ENCODE data around the gene PUS1.

PUS1 gene

GRCh38 chr12:131903270-131904255 lies 25.5 kb upstream of the PUS1 start:
- H3K27ac ChIP-seq (ENCODE audit: low read length, poor library complexity, severe bottlenecking) = no peak overlapping the region
- H4K8ac ChIP-seq (ENCODE audit: low read length) = no peak overlapping the region
- H3K14ac ChIP-seq (ENCODE audit: low read length in 2 of 2) = no peak overlapping the region
- no peak overlapping the region for H2BK15ac ChIP-seq (ENCODE audit: low read depth, poor library complexity, severe bottlenecking)
- peaks cover 5 to 84% of the 10 kb centered on the region in 2 experiments for H3K36me3 ChIP-seq (ENCODE audit: control insufficient read depth in 1 of 2, insufficient read depth in 2 of 2, low read depth in 1 of 2, low read length in 2 of 2)
- no peak overlapping the region for H3K4me2 ChIP-seq (ENCODE audit: low read length, poor library complexity, severe bottlenecking)
- no peaks in the 10 kb centered on the region for H3K9me3 ChIP-seq (ENCODE audit: control insufficient read depth, low read length)
- no peak overlapping the region for H2AFZ ChIP-seq (ENCODE audit: low read depth, low read length)
- H2BK5ac ChIP-seq (ENCODE audit: low read depth, low read length, poor library complexity, severe bottlenecking) = no peak overlapping the region
- H3K4ac ChIP-seq (ENCODE audit: low read depth in 1 of 2, low read length in 2 of 2) = no peak overlapping the region
- peaks cover 74% of the 10 kb centered on the region for H3K79me1 ChIP-seq (replicated peaks; ENCODE audit: low read length, poor library complexity, severe bottlenecking)
- H3K4me3 ChIP-seq (ENCODE audit: insufficient read depth in 1 of 2, low read depth in 1 of 2, low read length in 2 of 2) = no peak overlapping the region
- DNase-seq = no peak
- no peak overlapping the region for H2BK12ac ChIP-seq (ENCODE audit: low read length in 2 of 2)
- no peak overlapping the region for H3K18ac ChIP-seq (ENCODE audit: low read depth in 1 of 2, low read length in 2 of 2)
- WGBS = 97% methylated on average over 12 of the region's 13 CpGs
- H3K4me1 ChIP-seq (ENCODE audit: control insufficient read depth, insufficient read depth, low read depth, low read length) = peaks cover 20% of the 10 kb centered on the region
- H3K9ac ChIP-seq (ENCODE audit: low read length) = no peak overlapping the region
- no peak overlapping the region for H2AK5ac ChIP-seq (ENCODE audit: low read length, severe bottlenecking)
- no peaks in the 10 kb centered on the region for H3K27me3 ChIP-seq (ENCODE audit: control insufficient read depth in 1 of 2, insufficient read depth in 1 of 2, low read length in 2 of 2)
- H2BK120ac ChIP-seq (ENCODE audit: low read depth, low read length) = no peak overlapping the region
- peak overlapping the region in 1 of 2 experiments; percentile 35 for H3K23ac ChIP-seq (ENCODE audit: low read length in 2 of 2)
- H4K91ac ChIP-seq (ENCODE audit: low read length) = no peak overlapping the region

GRCh38 chr12:131904346-131904745 lies 24.7 kb upstream of the PUS1 start:
- Histone ChIP-seq H2AK5ac (ENCODE audit: low read length, severe bottlenecking) (no peak overlapping the region), H2BK120ac (ENCODE audit: low read depth, low read length) (no peak overlapping the region), H3K36me3 (ENCODE audit: control insufficient read depth in 1 of 2, insufficient read depth in 2 of 2, low read depth in 1 of 2, low read length in 2 of 2) (peaks cover 3 to 88% of the 10 kb centered on the region in 2 experiments), H3K14ac (ENCODE audit: low read length in 2 of 2) (no peak overlapping the region), H2AFZ (ENCODE audit: low read depth, low read length) (no peak overlapping the region), H4K91ac (ENCODE audit: low read length) (no peak overlapping the region), H3K4me1 (ENCODE audit: control insufficient read depth, insufficient read depth, low read depth, low read length) (peaks cover 20% of the 10 kb centered on the region), H3K4me2 (ENCODE audit: low read length, poor library complexity, severe bottlenecking) (no peak overlapping the region), H3K4me3 (ENCODE audit: insufficient read depth in 1 of 2, low read depth in 1 of 2, low read length in 2 of 2) (no peak overlapping the region), H3K23ac (ENCODE audit: low read length in 2 of 2) (no peak overlapping the region), H3K27me3 (ENCODE audit: control insufficient read depth in 1 of 2, insufficient read depth in 1 of 2, low read length in 2 of 2) (no peaks in the 10 kb centered on the region), H4K8ac (ENCODE audit: low read length) (no peak overlapping the region), H2BK12ac (ENCODE audit: low read length in 2 of 2) (no peak overlapping the region), H3K9ac (ENCODE audit: low read length) (no peak overlapping the region), H3K9me3 (ENCODE audit: control insufficient read depth, low read length) (no peaks in the 10 kb centered on the region), H3K79me1 (replicated peaks; ENCODE audit: low read length, poor library complexity, severe bottlenecking) (peaks cover 77% of the 10 kb centered on the region), H3K27ac (ENCODE audit: low read length, poor library complexity, severe bottlenecking) (no peak overlapping the region), H2BK15ac (ENCODE audit: low read depth, poor library complexity, severe bottlenecking) (no peak overlapping the region), H3K4ac (ENCODE audit: low read depth in 1 of 2, low read length in 2 of 2) (no peak overlapping the region), H3K18ac (ENCODE audit: low read depth in 1 of 2, low read length in 2 of 2) (no peak overlapping the region), H2BK5ac (ENCODE audit: low read depth, low read length, poor library complexity, severe bottlenecking) (no peak overlapping the region)
- DNase-seq = no peak
- WGBS = 98% methylated on average over 5 of the region's 5 CpGs

GRCh38 chr12:131905081-131905629 lies 23.9 kb upstream of the PUS1 start:
- Histone ChIP-seq H3K14ac (ENCODE audit: low read length in 2 of 2) (no peak overlapping the region), H2AK5ac (ENCODE audit: low read length, severe bottlenecking) (no peak overlapping the region), H3K27ac (ENCODE audit: low read length, poor library complexity, severe bottlenecking) (no peak overlapping the region), H4K91ac (ENCODE audit: low read length) (no peak overlapping the region), H2BK120ac (ENCODE audit: low read depth, low read length) (no peak overlapping the region), H2AFZ (ENCODE audit: low read depth, low read length) (no peak overlapping the region), H3K36me3 (ENCODE audit: control insufficient read depth in 1 of 2, insufficient read depth in 2 of 2, low read depth in 1 of 2, low read length in 2 of 2) (peaks cover 7 to 93% of the 10 kb centered on the region in 2 experiments), H4K8ac (ENCODE audit: low read length) (no peak overlapping the region), H2BK12ac (ENCODE audit: low read length in 2 of 2) (no peak overlapping the region), H3K27me3 (ENCODE audit: control insufficient read depth in 1 of 2, insufficient read depth in 1 of 2, low read length in 2 of 2) (no peaks in the 10 kb centered on the region), H3K9ac (ENCODE audit: low read length) (no peak overlapping the region), H3K9me3 (ENCODE audit: control insufficient read depth, low read length) (no peaks in the 10 kb centered on the region), H3K4ac (ENCODE audit: low read depth in 1 of 2, low read length in 2 of 2) (no peak overlapping the region), H3K4me2 (ENCODE audit: low read length, poor library complexity, severe bottlenecking) (no peak overlapping the region), H3K4me3 (ENCODE audit: insufficient read depth in 1 of 2, low read depth in 1 of 2, low read length in 2 of 2) (no peak overlapping the region), H3K18ac (ENCODE audit: low read depth in 1 of 2, low read length in 2 of 2) (no peak overlapping the region), H2BK15ac (ENCODE audit: low read depth, poor library complexity, severe bottlenecking) (no peak overlapping the region), H2BK5ac (ENCODE audit: low read depth, low read length, poor library complexity, severe bottlenecking) (no peak overlapping the region), H3K4me1 (ENCODE audit: control insufficient read depth, insufficient read depth, low read depth, low read length) (peaks cover 22% of the 10 kb centered on the region), H3K79me1 (replicated peaks; ENCODE audit: low read length, poor library complexity, severe bottlenecking) (peaks cover 76% of the 10 kb centered on the region), H3K23ac (ENCODE audit: low read length in 2 of 2) (no peak overlapping the region)
- DNase-seq = no peak
- WGBS = 90% methylated on average over 13 of the region's 13 CpGs

GRCh38 chr12:131905630-131906091 lies 23.4 kb upstream of the PUS1 start:
- Histone ChIP-seq H3K27me3 (ENCODE audit: control insufficient read depth in 1 of 2, insufficient read depth in 1 of 2, low read length in 2 of 2) (no peaks in the 10 kb centered on the region), H3K4me2 (ENCODE audit: low read length, poor library complexity, severe bottlenecking) (no peak overlapping the region), H2BK5ac (ENCODE audit: low read depth, low read length, poor library complexity, severe bottlenecking) (no peak overlapping the region), H2AK5ac (ENCODE audit: low read length, severe bottlenecking) (no peak overlapping the region), H4K91ac (ENCODE audit: low read length) (no peak overlapping the region), H3K18ac (ENCODE audit: low read depth in 1 of 2, low read length in 2 of 2) (no peak overlapping the region), H3K23ac (ENCODE audit: low read length in 2 of 2) (no peak overlapping the region), H2BK15ac (ENCODE audit: low read depth, poor library complexity, severe bottlenecking) (no peak overlapping the region), H3K27ac (ENCODE audit: low read length, poor library complexity, severe bottlenecking) (no peak overlapping the region), H2AFZ (ENCODE audit: low read depth, low read length) (no peak overlapping the region), H3K36me3 (ENCODE audit: control insufficient read depth in 1 of 2, insufficient read depth in 2 of 2, low read depth in 1 of 2, low read length in 2 of 2) (peaks cover 12 to 93% of the 10 kb centered on the region in 2 experiments), H4K8ac (ENCODE audit: low read length) (no peak overlapping the region), H2BK12ac (ENCODE audit: low read length in 2 of 2) (no peak overlapping the region), H3K9me3 (ENCODE audit: control insufficient read depth, low read length) (no peaks in the 10 kb centered on the region), H3K4me3 (ENCODE audit: insufficient read depth in 1 of 2, low read depth in 1 of 2, low read length in 2 of 2) (no peak overlapping the region), H3K14ac (ENCODE audit: low read length in 2 of 2) (no peak overlapping the region), H3K4me1 (ENCODE audit: control insufficient read depth, insufficient read depth, low read depth, low read length) (peaks cover 22% of the 10 kb centered on the region), H2BK120ac (ENCODE audit: low read depth, low read length) (no peak overlapping the region), H3K79me1 (replicated peaks; ENCODE audit: low read length, poor library complexity, severe bottlenecking) (peaks cover 72% of the 10 kb centered on the region), H3K4ac (ENCODE audit: low read depth in 1 of 2, low read length in 2 of 2) (no peak overlapping the region), H3K9ac (ENCODE audit: low read length) (no peak overlapping the region)
- DNase-seq = no peak
- 97% methylated on average over 15 of the region's 15 CpGs for WGBS

Data from mesenchymal stem cell (in vitro differentiated cells and primary cell).